Naive thymus-derived CD8-positive, alpha-beta T cell (primary cell): ENCODE data around the gene CLDN4. TPM values are rescaled to one million over a fixed set of nuclear protein-coding genes. Genes with fewer than 3 reads are reported as not detected.
"Not testable (repeated sequence)": the region's sequence is repeated elsewhere in the genome, so short reads cannot be mapped to it uniquely, and the experiment has no call there.

Experiments used
- ATAC-seq, 2 donors: fragments of 150-1000 bp; cut with Tn5 transposase in 1 of 2; sonication (Bioruptor Pico), chemical (Tn5 transposase) in 1 of 2; 1 replicate in 1 of 2; 2 replicates in 1 of 2; pipeline ENCODE4 v1.10.0; 2021; ENCODE audit warnings: mild to moderate bottlenecking in 2 of 2, moderate library complexity in 2 of 2
- POLR2A ChIA-PET: fragments of 350-600 bp; sonication (Branson Sonifier 250); formaldehyde crosslinking; loops from one replicate; lab custom pipeline; 2021; ENCODE audit warnings: antibody characterized with exemption; lab: Charles Lee
- DNase-seq, 10 donors: peaks; one replicate each; pipeline versions ENCODE4 v3.0.0 to v3.0.0-alpha.2; 2020 to 2022
- H3K27ac Mint-ChIP-seq, 10 donors: one replicate each; pipeline ENCODE4 v1.8.0; 2020 to 2022; ENCODE audit warnings: mild to moderate bottlenecking in 10 of 10, mixed read lengths in 10 of 10, moderate library complexity in 4 of 10, inconsistent platforms in 1 of 10
- H3K27me3 Mint-ChIP-seq, 5 donors: one replicate each; pipeline ENCODE4 v1.8.0; 2021 to 2022; ENCODE audit warnings: mixed read lengths in 5 of 5
- H3K36me3 Mint-ChIP-seq, 3 donors: one replicate each; pipeline ENCODE4 v1.8.0; 2020 to 2022; ENCODE audit warnings: mixed read lengths in 3 of 3, mild to moderate bottlenecking in 2 of 3, inconsistent platforms in 1 of 3
- H3K4me1 Mint-ChIP-seq, 4 donors: one replicate each; pipeline ENCODE4 v1.8.0; 2021 to 2022; ENCODE audit warnings: mixed read lengths in 4 of 4
- H3K4me3 Mint-ChIP-seq, 10 donors: one replicate each; pipeline ENCODE4 v1.8.0; 2020 to 2022; ENCODE audit warnings: mild to moderate bottlenecking in 10 of 10, mixed read lengths in 10 of 10, moderate library complexity in 6 of 10, inconsistent platforms in 1 of 10
- H3K9me3 Mint-ChIP-seq, 9 donors: one replicate each; pipeline ENCODE4 v1.8.0; 2020 to 2022; ENCODE audit warnings: mixed read lengths in 9 of 9, mild to moderate bottlenecking in 3 of 9, inconsistent platforms in 1 of 9, moderate library complexity in 1 of 9
- polyA plus RNA-seq, 3 donors: library from polyadenylated mRNA; unstranded; fragments of 300-500 nt; fragmentation: Illumina TruSeq; gene quantifications; one replicate each; pipeline ENCODE4 v1.2.3, GENCODE V29; 2021
- total RNA-seq, 8 experiments: library from RNA in 2 of 8; stranded (reverse) in 2 of 8; gene quantifications; one replicate each; pipeline ENCODE4 v1.2.3 and lab custom pipeline; 2021 to 2026

The CLDN4 gene
- total and polyA plus RNA-seq, 5 experiments from 2014 or later = 0.04 to 0.36 TPM; not detected in 3

DNA sequence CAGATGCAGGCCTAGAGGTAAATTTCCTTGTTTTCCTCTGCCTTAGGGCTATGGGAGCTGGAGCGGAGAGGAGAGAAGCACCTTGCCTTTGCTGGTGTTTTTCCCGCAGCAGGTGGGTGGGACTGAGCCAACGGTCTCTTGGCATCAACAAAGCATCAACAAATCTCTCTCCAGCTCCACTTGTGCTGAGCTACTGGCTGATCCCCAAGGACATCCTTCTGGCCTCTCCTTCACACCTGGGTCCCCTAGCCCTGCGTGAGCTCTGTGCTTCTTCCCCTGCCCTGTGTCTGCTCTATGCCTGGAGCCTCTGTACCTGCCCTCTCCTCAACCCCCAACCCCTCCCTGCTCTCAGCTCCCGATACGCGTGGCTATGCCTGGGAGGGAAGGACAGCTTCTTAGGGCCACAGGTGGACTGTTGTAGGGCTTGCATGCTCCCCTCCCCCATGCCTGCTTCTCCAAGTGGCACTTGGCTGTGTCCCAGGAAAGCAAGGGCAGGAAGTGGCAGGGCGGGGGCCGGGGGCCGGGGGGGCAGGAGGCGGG, 3.2 kb upstream of the CLDN4 start:
- POLR2A ChIA-PET = interaction anchor here (0.8 kb wide), 1 partner anchor 23 kb away, joined by 3 read pairs; no protein-coding TSS in a partner anchor
- Mint-ChIP-seq H3K4me3 (peak overlapping the region; percentile 19 to 81 (median 58)), H3K36me3 (no peaks in the 10 kb centered on the region), H3K4me1 (peaks cover 19 to 39% (median 30%) of the 10 kb centered on the region in 4 donors), H3K9me3 (no peaks in the 10 kb centered on the region), H3K27ac (peak overlapping the region in 9 of 10 donors; percentile 7 to 85 (median 60)), H3K27me3 (peaks cover 0 to 47% (median 3%) of the 10 kb centered on the region in 5 donors)
- peak; percentile 30 to 63 for ATAC-seq
- no peak for DNase-seq

DNA sequence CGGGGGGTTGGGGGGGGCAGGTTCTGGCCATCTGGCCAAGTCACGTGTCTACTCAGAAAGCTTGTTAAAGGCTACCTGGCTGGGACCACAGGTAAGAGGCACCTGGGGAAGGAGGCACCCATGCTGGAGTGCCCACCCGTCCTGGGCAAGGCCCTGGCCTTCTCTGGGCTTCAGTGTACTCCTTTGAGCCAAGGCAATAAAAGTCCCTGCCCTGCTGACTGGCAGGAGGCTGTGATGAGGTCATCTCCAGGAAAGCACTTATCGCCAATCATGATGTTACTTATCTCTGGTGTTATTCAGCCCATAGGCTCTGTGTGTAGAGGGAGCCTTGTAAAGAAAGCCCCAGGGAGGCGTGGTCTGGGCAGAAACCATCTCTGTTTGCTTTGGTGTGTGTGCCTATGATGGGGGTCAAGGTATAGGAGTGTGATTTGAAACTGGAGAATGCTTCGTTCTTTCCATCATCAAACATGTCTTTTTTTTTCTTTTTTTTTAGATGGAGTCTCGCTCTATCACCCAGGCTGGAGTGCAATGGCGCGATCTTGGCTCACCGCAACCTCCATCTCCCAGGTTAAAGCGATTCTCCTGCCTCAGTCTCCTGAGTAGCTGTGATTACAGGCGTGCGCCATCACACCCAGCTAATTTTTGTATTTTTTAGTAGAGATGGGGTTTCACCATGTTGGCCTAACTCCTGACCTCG, 2.5 kb upstream of the CLDN4 start:
- Mint-ChIP-seq H3K27me3 (peaks cover 0 to 41% (median 3%) of the 10 kb centered on the region in 5 donors), H3K27ac (peak overlapping the region in 3 of 10 donors; percentile 11 to 61 (median 34)), H3K9me3 (no peaks in the 10 kb centered on the region), H3K36me3 (no peaks in the 10 kb centered on the region), H3K4me3 (peak overlapping the region in 8 of 10 donors; percentile 12 to 71 (median 51)), H3K4me1 (peaks cover 19 to 39% (median 30%) of the 10 kb centered on the region in 4 donors)
- no peak for DNase-seq
- ATAC-seq = peak; percentile 66 to 82
- POLR2A ChIA-PET = interaction anchor here (0.8 kb wide), 1 partner anchor 22 kb away, joined by 3 read pairs; no protein-coding TSS in a partner anchor

DNA sequence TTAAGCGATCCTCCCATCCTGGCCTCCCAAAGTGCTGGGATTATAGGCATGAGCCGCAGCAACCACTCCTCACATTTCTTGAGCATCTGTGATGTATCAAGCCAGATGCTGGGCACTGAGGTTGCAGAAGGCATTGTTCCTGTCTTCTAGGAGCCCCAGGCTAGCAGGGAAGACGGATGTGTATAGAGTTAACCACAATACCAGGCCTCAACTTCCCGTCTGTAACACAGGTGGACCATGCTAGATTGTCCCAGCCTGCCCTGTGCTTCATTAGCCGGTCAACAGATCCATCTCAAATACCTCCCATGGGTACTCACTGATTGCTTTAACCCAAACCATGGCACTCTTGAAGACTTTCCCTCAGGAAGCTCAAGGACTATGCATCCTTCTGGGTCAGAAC, 1.8 kb upstream of the CLDN4 start:
- Mint-ChIP-seq H3K4me1 (peaks cover 19 to 39% (median 30%) of the 10 kb centered on the region in 4 donors), H3K36me3 (no peaks in the 10 kb centered on the region), H3K27me3 (peaks cover 0 to 37% (median 3%) of the 10 kb centered on the region in 5 donors), H3K4me3 (peak overlapping the region in 3 of 10 donors; percentile 47 to 71 (median 67)), H3K9me3 (no peaks in the 10 kb centered on the region), H3K27ac (peak overlapping the region in 1 of 10 donors; percentile 61)
- ATAC-seq = no peak
- POLR2A ChIA-PET = interaction anchor here (0.6 to 1.3 kb wide), 2 partner anchors 8 to 13 kb away, joined by 3 to 4 read pairs; partner anchors contain the start of gene METTL27
- no peak for DNase-seq

DNA sequence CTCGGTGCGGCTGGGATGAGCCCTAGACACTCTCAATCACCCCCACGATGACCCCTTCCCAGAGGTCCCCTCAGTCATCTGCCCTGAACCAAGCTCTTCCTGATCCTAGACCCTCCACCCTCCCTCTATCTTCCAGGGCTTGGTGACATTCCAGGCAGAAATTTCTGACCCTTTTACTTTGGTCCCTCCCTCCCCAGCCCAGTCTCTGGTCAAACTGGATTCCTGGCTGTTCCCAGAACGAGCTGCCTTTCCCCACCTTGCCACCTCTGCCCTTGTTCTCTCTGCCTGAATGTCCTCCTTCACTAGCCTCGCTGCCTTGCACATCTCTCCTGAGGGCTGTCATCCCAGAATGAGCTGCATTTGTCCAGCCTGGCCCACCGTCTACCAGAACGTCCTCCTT, 1.3 kb upstream of the CLDN4 start:
- Mint-ChIP-seq H3K9me3 (peaks cover 0 to 2% (median 0%) of the 10 kb centered on the region in 9 donors), H3K27me3 (peaks cover 0 to 37% (median 3%) of the 10 kb centered on the region in 5 donors), H3K27ac (peak overlapping the region in 3 of 10 donors; percentile 46 to 59 (median 53)), H3K4me1 (peaks cover 19 to 39% (median 30%) of the 10 kb centered on the region in 4 donors), H3K36me3 (no peaks in the 10 kb centered on the region), H3K4me3 (peak overlapping the region in 3 of 10 donors; percentile 12 to 37 (median 18))
- no peak for ATAC-seq
- DNase-seq = no peak
- POLR2A ChIA-PET = interaction anchor here (0.6 to 1.3 kb wide), 2 partner anchors 9 to 13 kb away, joined by 3 to 4 read pairs; partner anchors contain the start of gene METTL27

DNA sequence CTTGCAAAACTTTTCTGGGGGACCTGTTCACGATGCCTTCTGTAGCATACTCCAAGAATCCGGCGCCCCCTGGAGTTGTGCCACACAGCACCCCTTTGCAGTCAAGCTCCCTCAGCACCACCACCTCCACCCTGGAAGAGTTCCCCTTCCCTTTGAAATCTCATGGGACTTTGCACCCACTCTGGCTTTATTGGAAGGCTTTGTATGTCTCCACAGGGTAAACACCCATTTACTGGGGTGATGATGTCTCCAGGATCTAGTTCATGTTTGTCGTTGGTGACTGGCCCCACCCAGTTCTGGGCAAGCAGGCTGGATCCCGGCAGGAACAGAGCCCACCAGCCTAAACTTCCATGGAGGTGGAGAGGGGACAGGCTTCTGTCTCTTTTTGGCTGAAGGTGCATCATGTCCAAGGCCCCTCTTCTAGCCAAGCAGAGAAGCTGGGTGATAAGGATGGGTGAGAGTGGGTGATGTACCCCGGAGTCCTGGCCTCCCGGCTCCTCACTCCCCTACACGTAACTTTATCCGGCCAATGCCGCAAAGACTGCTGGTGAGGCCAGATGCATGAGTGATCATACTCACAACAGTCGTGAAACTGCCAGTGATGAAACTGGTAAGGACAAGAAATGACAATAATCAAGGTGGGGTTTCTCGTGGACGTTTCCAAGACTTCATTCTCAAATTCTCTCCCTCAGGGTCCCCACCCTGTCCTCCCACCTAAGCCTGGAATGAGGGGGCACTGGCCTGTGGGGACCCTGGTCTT, 695 bp upstream of the CLDN4 start:
- H3K27ac Mint-ChIP-seq = peak overlapping the region in 3 of 10 donors; percentile 7 to 53 (median 46)
- ATAC-seq (no peak), DNase-seq (no peak)
- H3K4me1 Mint-ChIP-seq = peaks cover 19 to 39% (median 30%) of the 10 kb centered on the region in 4 donors
- H3K4me3 Mint-ChIP-seq = peak overlapping the region in 3 of 10 donors; percentile 12 to 37 (median 18)
- POLR2A ChIA-PET = interaction anchor here (0.6 to 1.3 kb wide), 2 partner anchors 9 to 12 kb away, joined by 3 to 4 read pairs; partner anchors contain the start of gene METTL27
- no peaks in the 10 kb centered on the region for H3K36me3 Mint-ChIP-seq
- peaks cover 0 to 37% (median 3%) of the 10 kb centered on the region in 5 donors for H3K27me3 Mint-ChIP-seq
- peaks cover 0 to 2% (median 0%) of the 10 kb centered on the region in 9 donors for H3K9me3 Mint-ChIP-seq

DNA sequence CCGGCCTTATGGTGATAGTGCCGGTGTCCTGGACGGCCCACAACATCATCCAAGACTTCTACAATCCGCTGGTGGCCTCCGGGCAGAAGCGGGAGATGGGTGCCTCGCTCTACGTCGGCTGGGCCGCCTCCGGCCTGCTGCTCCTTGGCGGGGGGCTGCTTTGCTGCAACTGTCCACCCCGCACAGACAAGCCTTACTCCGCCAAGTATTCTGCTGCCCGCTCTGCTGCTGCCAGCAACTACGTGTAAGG, 713 bp downstream of the CLDN4 start:
- H3K4me1 Mint-ChIP-seq = peaks cover 19 to 32% (median 26%) of the 10 kb centered on the region in 4 donors
- H3K9me3 Mint-ChIP-seq = peaks cover 0 to 2% (median 0%) of the 10 kb centered on the region in 9 donors
- DNase-seq (no peak), ATAC-seq (no peak)
- POLR2A ChIA-PET = no interaction called here
- no peak overlapping the region for H3K27ac Mint-ChIP-seq
- peak overlapping the region in 1 of 10 donors; percentile 24 for H3K4me3 Mint-ChIP-seq
- no peaks in the 10 kb centered on the region for H3K36me3 Mint-ChIP-seq
- H3K27me3 Mint-ChIP-seq = peaks cover 0 to 35% (median 3%) of the 10 kb centered on the region in 5 donors

DNA sequence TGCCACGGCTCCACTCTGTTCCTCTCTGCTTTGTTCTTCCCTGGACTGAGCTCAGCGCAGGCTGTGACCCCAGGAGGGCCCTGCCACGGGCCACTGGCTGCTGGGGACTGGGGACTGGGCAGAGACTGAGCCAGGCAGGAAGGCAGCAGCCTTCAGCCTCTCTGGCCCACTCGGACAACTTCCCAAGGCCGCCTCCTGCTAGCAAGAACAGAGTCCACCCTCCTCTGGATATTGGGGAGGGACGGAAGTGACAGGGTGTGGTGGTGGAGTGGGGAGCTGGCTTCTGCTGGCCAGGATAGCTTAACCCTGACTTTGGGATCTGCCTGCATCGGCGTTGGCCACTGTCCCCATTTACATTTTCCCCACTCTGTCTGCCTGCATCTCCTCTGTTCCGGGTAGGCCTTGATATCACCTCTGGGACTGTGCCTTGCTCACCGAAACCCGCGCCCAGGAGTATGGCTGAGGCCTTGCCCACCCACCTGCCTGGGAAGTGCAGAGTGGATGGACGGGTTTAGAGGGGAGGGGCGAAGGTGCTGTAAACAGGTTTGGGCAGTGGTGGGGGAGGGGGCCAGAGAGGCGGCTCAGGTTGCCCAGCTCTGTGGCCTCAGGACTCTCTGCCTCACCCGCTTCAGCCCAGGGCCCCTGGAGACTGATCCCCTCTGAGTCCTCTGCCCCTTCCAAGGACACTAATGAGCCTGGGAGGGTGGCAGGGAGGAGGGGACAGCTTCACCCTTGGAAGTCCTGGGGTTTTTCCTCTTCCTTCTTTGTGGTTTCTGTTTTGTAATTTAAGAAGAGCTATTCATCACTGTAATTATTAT, 1.2 kb downstream of the CLDN4 start:
- H3K27ac Mint-ChIP-seq = no peak overlapping the region
- H3K27me3 Mint-ChIP-seq = peaks cover 0 to 30% (median 3%) of the 10 kb centered on the region in 5 donors
- POLR2A ChIA-PET = interaction anchor here (1.7 kb wide), 1 partner anchor 10 kb away, joined by 3 read pairs; the partner anchor contains the start of gene METTL27
- peak overlapping the region in 1 of 10 donors; percentile 24 for H3K4me3 Mint-ChIP-seq
- DNase-seq = peak in 1 of 10 donors; percentile 8
- H3K4me1 Mint-ChIP-seq = peaks cover 13 to 26% (median 21%) of the 10 kb centered on the region in 4 donors
- H3K36me3 Mint-ChIP-seq = no peaks in the 10 kb centered on the region
- H3K9me3 Mint-ChIP-seq = peaks cover 0 to 2% (median 0%) of the 10 kb centered on the region in 9 donors
- ATAC-seq = no peak

DNA sequence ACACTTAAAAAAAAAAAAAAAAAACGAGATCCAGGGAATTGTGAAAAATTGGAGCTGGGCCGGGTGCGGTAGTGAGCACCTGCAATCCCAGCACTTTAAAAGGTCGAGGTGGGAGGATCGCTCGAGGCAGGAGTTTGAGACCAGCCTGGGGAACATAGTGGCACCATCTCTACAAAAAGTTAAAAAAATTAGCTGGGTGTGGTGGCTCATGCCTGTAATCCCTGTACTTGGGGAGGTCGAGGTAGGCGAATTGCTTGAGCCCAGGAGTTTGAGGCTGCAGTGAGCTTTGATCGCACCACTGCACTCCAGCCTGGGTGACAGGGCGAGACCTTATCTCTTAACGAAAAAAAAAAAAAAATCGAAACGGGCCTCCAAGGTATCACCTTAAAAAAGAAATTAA, 2.0 kb downstream of the CLDN4 start:
- POLR2A ChIA-PET = interaction anchor here (1.7 kb wide), 1 partner anchor 9 kb away, joined by 3 read pairs; the partner anchor contains the start of gene METTL27
- H3K27me3 Mint-ChIP-seq = peaks cover 0 to 24% (median 3%) of the 10 kb centered on the region in 5 donors

DNA sequence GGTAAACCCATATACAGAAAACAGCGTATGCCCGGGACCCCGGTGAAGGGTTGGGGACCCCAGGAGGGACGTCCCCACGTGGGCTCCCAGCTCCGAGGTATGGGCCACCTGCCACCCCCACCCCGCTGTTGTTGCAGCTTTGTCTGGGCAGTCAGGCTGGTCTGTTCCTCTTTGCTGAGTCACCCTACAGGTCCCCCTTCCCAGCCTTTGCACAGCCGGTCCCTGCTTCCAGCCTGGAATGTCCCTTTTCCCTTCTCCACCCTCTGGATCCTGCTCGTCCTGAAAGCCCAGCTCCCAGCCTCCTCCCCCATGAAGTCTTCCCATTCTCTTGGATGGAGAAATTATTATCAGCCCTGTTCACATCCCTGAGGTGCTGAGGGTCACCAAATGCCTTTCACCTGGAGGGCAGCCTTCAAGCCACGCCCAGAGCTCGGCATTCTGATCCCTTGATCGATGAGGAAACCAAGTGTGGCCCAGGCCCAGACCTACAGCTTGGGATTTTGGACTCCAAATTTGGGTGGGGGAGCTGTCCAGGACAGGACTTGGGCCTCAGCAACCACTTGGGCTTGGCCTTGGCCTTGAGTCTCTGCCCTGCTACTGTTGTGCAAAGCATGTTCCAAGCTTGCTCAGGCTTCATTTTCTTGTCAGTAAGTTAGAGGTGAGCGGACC, 2.6 kb downstream of the CLDN4 start:
- Mint-ChIP-seq H3K9me3 (peaks cover 0 to 2% (median 0%) of the 10 kb centered on the region in 9 donors), H3K36me3 (no peaks in the 10 kb centered on the region), H3K27ac (peak overlapping the region in 1 of 10 donors; percentile 79), H3K27me3 (peaks cover 0 to 20% (median 3%) of the 10 kb centered on the region in 5 donors), H3K4me1 (peaks cover 4 to 13% (median 9%) of the 10 kb centered on the region in 4 donors), H3K4me3 (no peak overlapping the region)
- DNase-seq (peak in 1 of 10 donors; percentile 51), ATAC-seq (no peak)
- POLR2A ChIA-PET = interaction anchor here (1.7 kb wide), 1 partner anchor 9 kb away, joined by 3 read pairs; the partner anchor contains the start of gene METTL27

More for the DNA sequence above, 2.0 kb downstream of the CLDN4 start:
- ATAC-seq = no peak
- Mint-ChIP-seq H3K36me3 (no peaks in the 10 kb centered on the region), H3K4me1 (peaks cover 6 to 19% (median 13%) of the 10 kb centered on the region in 4 donors), H3K9me3 (peaks cover 0 to 2% (median 0%) of the 10 kb centered on the region in 9 donors), H3K4me3 (no peak overlapping the region), H3K27ac (no peak overlapping the region)
- peak in 1 of 10 donors; percentile 6 for DNase-seq

DNA sequence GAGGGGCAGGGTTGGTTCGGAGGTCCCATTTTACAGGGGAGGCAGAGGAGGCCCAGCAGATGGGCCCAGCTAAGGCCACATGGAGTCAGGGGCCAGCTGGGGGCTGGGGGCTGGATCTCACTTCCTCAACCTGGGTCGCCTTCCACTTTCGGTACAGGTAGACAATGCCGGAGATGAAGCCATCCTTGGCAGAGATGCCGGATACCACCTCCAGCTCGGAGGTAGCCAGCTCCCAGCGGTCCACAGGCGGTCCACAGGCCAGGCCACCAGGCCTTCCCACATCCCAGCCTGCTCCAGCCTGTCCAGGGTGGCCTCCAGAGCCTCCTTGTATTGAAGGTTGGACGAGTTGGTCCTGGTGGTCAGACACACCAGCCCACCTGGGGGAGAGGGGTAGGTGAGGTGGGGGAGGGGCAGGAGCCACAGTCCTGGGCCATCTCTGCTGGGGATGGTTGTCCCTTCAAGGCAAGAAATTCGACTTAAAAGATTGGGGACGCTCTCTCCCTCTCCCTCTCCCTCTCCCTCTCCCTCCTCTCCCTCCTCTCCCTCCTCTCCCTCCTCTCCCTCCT, 3.9 kb downstream of the CLDN4 start:
- Mint-ChIP-seq H3K36me3 (no peaks in the 10 kb centered on the region), H3K4me3 (no peak overlapping the region), H3K4me1 (peaks cover 0 to 2% (median 2%) of the 10 kb centered on the region in 4 donors), H3K27me3 (peaks cover 0 to 12% (median under 1%) of the 10 kb centered on the region in 5 donors), H3K27ac (no peak overlapping the region), H3K9me3 (peaks cover 0 to 2% (median 0%) of the 10 kb centered on the region in 9 donors)
- no peak for ATAC-seq
- POLR2A ChIA-PET = no interaction called here
- DNase-seq = peak in 1 of 10 donors; percentile 24

DNA sequence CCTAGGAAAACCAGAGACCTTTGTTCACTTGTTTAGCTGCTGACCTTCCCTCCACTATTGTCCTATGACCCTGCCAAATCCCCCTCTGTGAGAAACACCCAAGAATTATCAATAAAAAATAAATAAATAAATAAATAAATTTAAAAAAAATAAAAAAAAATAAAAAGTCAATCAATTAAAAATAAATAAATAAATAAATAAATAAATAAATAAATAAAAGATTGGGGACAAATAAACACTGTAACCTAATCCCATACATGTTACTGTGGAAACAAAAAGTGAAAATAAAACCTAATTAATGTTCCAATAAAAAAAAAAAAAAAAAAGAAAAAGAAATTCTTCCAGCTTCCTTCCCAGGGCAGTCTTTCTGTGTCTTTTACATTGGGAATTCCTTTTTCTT, 6.4 kb downstream of the CLDN4 start:
- H3K9me3 Mint-ChIP-seq, H3K36me3 Mint-ChIP-seq, ATAC-seq, H3K4me3 Mint-ChIP-seq, H3K27me3 Mint-ChIP-seq, H3K27ac Mint-ChIP-seq, H3K4me1 Mint-ChIP-seq, POLR2A ChIA-PET, DNase-seq: not testable (repeated sequence)
